HepG2 (cell line): ENCODE data around the gene EYA4. TPM values are rescaled to one million over a fixed set of nuclear protein-coding genes. Genes with fewer than 3 reads are reported as not detected.

Experiments used
- ATAC-seq: fragments of 200-7000 bp; cut with Tn5 transposase; 3 replicates; pipeline ENCODE4 v1.9.1; 2020; ENCODE audit warnings: mild to moderate bottlenecking, moderate library complexity
- BruUV-seq: library from RNA; stranded (reverse); fragments of 400-500 nt; replicated peaks from 2 replicates; lab custom pipeline; 2021; lab: Mats Ljungman, UMichigan
- CTCF ChIA-PET: fragments of 300-600 bp; formaldehyde crosslinking; extraction: SDS; loops from one replicate; lab custom pipeline; 2021; ENCODE audit warnings: low total read pairs, inconsistent platforms, low intra/inter-chr PET ratio; lab: Yijun Ruan, JAX
- POLR2A ChIA-PET: fragments of 350-600 bp; sonication (Branson Sonifier 250); formaldehyde crosslinking; loops from one replicate; lab custom pipeline; 2020; ENCODE audit warnings: antibody characterized with exemption, inconsistent platforms; lab: Yijun Ruan, JAX
- DNase-seq: peaks from one replicate; pipeline ENCODE4 v3.0.0-alpha.2; 2015; ENCODE audit warnings: low spot score
- FAIRE-seq: peaks from 3 replicates; lab custom pipeline; 2011; peaks lifted over from hg19 to GRCh38; lab: Jason Lieb, UNC
- H2AFZ ChIP-seq: one replicate; pipeline ENCODE4 v1.6.1; 2011; ENCODE audit warnings: low read length, inconsistent platforms
- H3K27ac ChIP-seq: fragments of 300-600 bp; 3 replicates; pipeline ENCODE4 v1.8.0; 2011; ENCODE audit warnings: mixed run types, mild to moderate bottlenecking, mixed read lengths, low read length, inconsistent platforms; ENCODE audit not compliant: insufficient read depth; ENCODE audit errors: extremely low read length
- H3K27me3 ChIP-seq, 2 experiments: fragments of 200-600 bp in 1 of 2; 2 replicates in 1 of 2; 3 replicates in 1 of 2; pipeline versions ENCODE4 v1.6.0 to v1.8.0; 2011; ENCODE audit warnings: low read length in 2 of 2, mild to moderate bottlenecking in 2 of 2, moderate library complexity in 2 of 2, inconsistent platforms in 1 of 2; ENCODE audit not compliant: insufficient read depth in 2 of 2, control insufficient read depth in 1 of 2
- H3K36me3 ChIP-seq, 2 experiments: fragments of 200-600 bp in 1 of 2; replicated peaks in 1 of 2; 2 replicates in 1 of 2; 3 replicates in 1 of 2; pipeline versions ENCODE4 v1.5.1 to v1.8.0; 2011; ENCODE audit warnings: low read length in 2 of 2, inconsistent platforms in 1 of 2; ENCODE audit not compliant: insufficient read depth in 2 of 2, control insufficient read depth in 1 of 2
- H3K4me1 ChIP-seq: 2 replicates; pipeline ENCODE4 v1.5.1; 2012; ENCODE audit warnings: low read length, inconsistent platforms; ENCODE audit not compliant: insufficient read depth
- H3K4me2 ChIP-seq: 2 replicates; pipeline ENCODE4 v1.6.0; 2011; ENCODE audit warnings: low read depth, low read length, inconsistent platforms
- H3K4me3 ChIP-seq, 3 experiments: fragments of 200-600 bp in 1 of 3; sonication (generic), shearing (Covaris generic) in 1 of 3; replicated peaks in 1 of 3; 2 replicates each; pipeline ENCODE4 v1.5.1; 2011 to 2016; ENCODE audit warnings: low read length in 3 of 3, inconsistent platforms in 2 of 3, low read depth in 2 of 3, mild to moderate bottlenecking in 2 of 3, control low read depth in 1 of 3, mixed read lengths in 1 of 3; ENCODE audit not compliant: insufficient read depth in 1 of 3
- H3K79me2 ChIP-seq: one replicate; pipeline ENCODE4 v1.6.1; 2011; ENCODE audit warnings: low read length, inconsistent platforms; ENCODE audit not compliant: insufficient read depth
- H3K9ac ChIP-seq: 2 replicates; pipeline ENCODE4 v1.6.0; 2011; ENCODE audit warnings: mild to moderate bottlenecking, low read depth, low read length, inconsistent platforms; ENCODE audit not compliant: insufficient read depth
- H3K9me3 ChIP-seq: 2 replicates; pipeline ENCODE4 v1.5.1; 2012; ENCODE audit warnings: mild to moderate bottlenecking, low read length
- H4K20me1 ChIP-seq: 2 replicates; pipeline ENCODE4 v1.6.0; 2011; ENCODE audit warnings: inconsistent platforms, mild to moderate bottlenecking, low read length, moderate library complexity; ENCODE audit not compliant: insufficient read depth
- BCL3 ChIP-seq: sonication (generic); formaldehyde crosslinking; IDR thresholded peaks from 2 replicates; pipeline ENCODE4 v1.5.1; 2020; ENCODE audit warnings: mild to moderate bottlenecking, missing genetic modification reagents, moderate library complexity
- HNF1B ChIP-seq: sonication (generic); formaldehyde crosslinking; IDR thresholded peaks from 2 replicates; pipeline ENCODE4 v1.5.1; 2020; ENCODE audit warnings: mild to moderate bottlenecking, moderate library complexity, missing genetic modification reagents
- HNF4G ChIP-seq, 2 experiments: sonication (generic) in 1 of 2; formaldehyde crosslinking in 1 of 2; IDR thresholded peaks; 2 replicates each; pipeline versions ENCODE4 v1.4.0 to v1.6.1; 2011 to 2020; ENCODE audit warnings: borderline replicate concordance in 2 of 2, low read depth in 2 of 2, mild to moderate bottlenecking in 2 of 2, low read length in 1 of 2, missing genetic modification reagents in 1 of 2, moderate library complexity in 1 of 2
- PHF21A ChIP-seq: sonication (generic); formaldehyde crosslinking; IDR thresholded peaks from 2 replicates; pipeline ENCODE4 v1.5.0; 2020; ENCODE audit warnings: mild to moderate bottlenecking, missing genetic modification reagents
- XBP1 ChIP-seq: sonication (generic); formaldehyde crosslinking; IDR thresholded peaks from 2 replicates; pipeline ENCODE4 v1.5.0; 2020; ENCODE audit warnings: missing genetic modification reagents
- ZMYM2 ChIP-seq: sonication (generic); formaldehyde crosslinking; IDR thresholded peaks from 2 replicates; pipeline ENCODE4 v1.8.0; 2022; ENCODE audit warnings: mild to moderate bottlenecking, missing genetic modification reagents
- ZNF512B ChIP-seq: sonication (generic); formaldehyde crosslinking; IDR thresholded peaks from 2 replicates; pipeline ENCODE4 v1.5.1; 2020; ENCODE audit warnings: missing genetic modification reagents, mild to moderate bottlenecking, borderline replicate concordance
- ZNF546 ChIP-seq: sonication (generic); formaldehyde crosslinking; conservative IDR thresholded peaks from 2 replicates; pipeline ENCODE4 v1.8.1; 2023; ENCODE audit warnings: mild to moderate bottlenecking, missing genetic modification reagents
- ZNF724P ChIP-seq: sonication (generic); formaldehyde crosslinking; IDR thresholded peaks from 2 replicates; pipeline ENCODE4 v1.8.0; 2022; ENCODE audit warnings: missing genetic modification reagents, borderline replicate concordance
- WGBS: methylation state at CpG from one replicate; pipeline ENCODE4 v1.1.6; 2017; ENCODE audit warnings: low lambda C conversion rate; 5-methylcytosine and 5-hydroxymethylcytosine counted together
- in situ Hi-C: cut with HindIII; loops from 2 replicates; pipeline ENCODE4 v1.10.0; 2017; ENCODE audit warnings: low pct_unique_long_range_greater_than_20kb; ENCODE audit not compliant: extremely low pct_ligation_motif_present
- intact Hi-C: fragments of 100-400 bp; cut with micrococcal nuclease; formaldehyde crosslinking; loops from one replicate; pipeline ENCODE4 v1.10.0; 2022; ENCODE audit not compliant: unreplicated experiment
- polyA plus RNA-seq, 8 experiments: library from polyadenylated mRNA; depleted of rRNA in 3 of 8; stranded (reverse) in 7 of 8; unstranded in 1 of 8; fragments of >200 nt; fragmentation: Illumina TruSeq in 4 of 8; extraction: Trizol in 4 of 8; gene quantifications; 2 replicates each; pipeline versions ENCODE4 v1.2.1 to v1.2.3, GENCODE V29; 2011 to 2016; ENCODE audit warnings: low read depth in 4 of 8, missing spikeins in 1 of 8, mixed read lengths in 1 of 8; ENCODE audit not compliant: insufficient read depth in 1 of 8
- total RNA-seq, 5 experiments: library from RNA; depleted of rRNA; stranded (reverse); fragments of >200 nt; fragmentation: Illumina TruSeq; extraction: Trizol; gene quantifications; 2 replicates each; pipeline ENCODE4 v1.2.3, GENCODE V29; 2016; ENCODE audit warnings: low read depth in 1 of 5

Gene EYA4
- total and polyA plus RNA-seq, 2 of the 13 experiments (the other 11 are each of a cell fraction or from before 2014, with no cell fraction given): not detected

- no TSS peak for BruUV-seq
- ATAC-seq (no peak), DNase-seq (no peak), FAIRE-seq (no peak)
- H3K27ac ChIP-seq: no peak overlapping the region
- no peak overlapping the region for H3K4me2 ChIP-seq
- H2AFZ ChIP-seq: no peak overlapping the region
- CTCF ChIA-PET: no interaction called here
- intact Hi-C loops (no loop called here), in situ Hi-C loops (no loop called here)
- H3K9me3 ChIP-seq: no peaks in the 10 kb centered on the region
- no peaks in the 10 kb centered on the region for H4K20me1 ChIP-seq
- no peaks in the 10 kb centered on the region for H3K79me2 ChIP-seq
- H3K9ac ChIP-seq: no peak overlapping the region
- no peak for TF ChIP-seq ZNF724P
- no peak for TF ChIP-seq BCL3 (CRISPR knock-in tag)
- TF ChIP-seq HNF1B (CRISPR knock-in tag): no peak
- TF ChIP-seq HNF4G (IDR thresholded peaks at IDR 0.05; ENCODE audit: borderline replicate concordance, low read depth, low read length): no peak
- TF ChIP-seq HNF4G (CRISPR knock-in tag; IDR thresholded peaks at IDR 0.05; ENCODE audit: borderline replicate concordance, low read depth): no peak
- TF ChIP-seq PHF21A: no peak
- no peak for TF ChIP-seq ZNF512B (CRISPR knock-in tag)
- TF ChIP-seq ZMYM2 (CRISPR knock-in tag): no peak
- TF ChIP-seq XBP1 (CRISPR knock-in tag): no peak
- no peak for TF ChIP-seq ZNF546 (CRISPR knock-in tag)
- H3K27me3 ChIP-seq: no peaks in the 10 kb centered on the region
- WGBS: 10% methylated on average over 4 of the region's 4 CpGs
- POLR2A ChIA-PET: no interaction called here
- no peak overlapping the region for H3K4me3 ChIP-seq
- H3K36me3 ChIP-seq: no peaks in the 10 kb centered on the region
- H3K4me1 ChIP-seq: no peaks in the 10 kb centered on the region
These were observed 57.6 kb downstream of the EYA4 start for GRCh38 chr6:133298801-133299200.
